Amniotic stem cell (primary cell): ENCODE results near the gene TRDN.

Source experiments
- DNase-seq: peaks from one replicate; lab custom pipeline; 2025; lab: John Stamatoyannopoulos, UW

The TRDN gene

DNA sequence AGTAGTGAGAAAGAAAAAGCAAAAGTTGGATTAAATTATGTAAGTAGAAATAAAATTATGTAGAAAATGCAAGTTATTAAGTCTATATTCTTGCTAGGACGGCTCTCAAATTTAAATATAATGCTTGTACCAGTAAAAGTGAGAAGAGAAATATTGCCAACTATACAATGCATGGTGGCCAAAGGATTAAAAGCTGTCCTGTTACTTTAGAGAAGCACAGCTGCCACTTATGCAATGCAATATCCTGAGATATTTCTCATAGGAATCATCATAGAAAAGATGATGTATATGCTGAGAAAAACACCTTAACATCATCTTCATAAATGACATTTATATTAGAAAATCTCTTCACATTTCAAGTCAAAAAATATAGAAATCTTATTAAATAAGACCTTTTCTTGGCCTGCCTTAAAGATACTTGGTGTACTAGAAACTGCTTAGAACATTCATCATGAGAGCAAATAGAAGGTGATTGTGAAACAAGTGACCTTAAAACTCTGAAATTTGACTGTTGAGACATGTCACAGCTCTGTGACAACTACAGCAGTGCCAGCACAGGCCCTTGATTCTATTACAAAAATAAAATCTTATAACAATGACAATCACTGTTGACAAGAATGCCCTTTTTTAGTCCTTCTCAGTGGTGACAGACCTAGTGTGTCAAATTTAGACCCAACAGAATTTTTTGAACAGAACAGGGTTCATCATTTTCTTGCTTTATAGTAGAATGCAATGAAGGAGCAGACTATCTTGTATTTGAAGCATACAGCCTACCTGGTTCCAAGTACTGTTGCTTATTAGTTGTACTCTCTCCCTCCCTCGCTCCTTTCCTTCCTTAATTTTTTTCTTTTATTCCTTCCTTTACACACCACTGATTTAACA lies 467.6 kb downstream of the TRDN start:
- no peak for DNase-seq

DNA sequence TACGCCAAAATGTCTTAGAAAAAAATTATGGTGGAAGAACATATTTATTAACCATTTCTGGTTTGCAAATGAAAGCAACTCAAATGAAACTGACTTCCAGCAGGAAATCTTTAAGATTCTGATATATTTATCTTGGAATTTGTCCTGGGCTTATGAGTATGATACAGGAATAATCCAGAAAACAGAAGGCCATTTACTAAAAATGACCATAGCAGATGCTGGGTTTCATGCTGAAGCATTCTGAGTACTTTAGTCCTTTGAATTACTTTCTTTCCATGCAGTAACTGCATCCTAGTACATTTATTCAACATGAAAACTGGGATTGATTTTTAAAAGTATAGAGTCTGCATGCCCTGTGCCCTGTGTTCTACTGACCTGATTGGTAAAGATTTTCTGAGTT lies 468.3 kb downstream of the TRDN start:
- no peak for DNase-seq
